NCI-H2227 (cell line): ENCODE measurements around the gene STXBP5L.
"Not testable (repeated sequence)": the region's sequence is repeated elsewhere in the genome, so short reads cannot be mapped to it uniquely, and the experiment has no call there.

Experiments used
- DNase-seq: peaks from one replicate; lab custom pipeline; 2025; ENCODE audit not compliant: unreplicated experiment; lab: John Stamatoyannopoulos, UW

Gene STXBP5L

DNA sequence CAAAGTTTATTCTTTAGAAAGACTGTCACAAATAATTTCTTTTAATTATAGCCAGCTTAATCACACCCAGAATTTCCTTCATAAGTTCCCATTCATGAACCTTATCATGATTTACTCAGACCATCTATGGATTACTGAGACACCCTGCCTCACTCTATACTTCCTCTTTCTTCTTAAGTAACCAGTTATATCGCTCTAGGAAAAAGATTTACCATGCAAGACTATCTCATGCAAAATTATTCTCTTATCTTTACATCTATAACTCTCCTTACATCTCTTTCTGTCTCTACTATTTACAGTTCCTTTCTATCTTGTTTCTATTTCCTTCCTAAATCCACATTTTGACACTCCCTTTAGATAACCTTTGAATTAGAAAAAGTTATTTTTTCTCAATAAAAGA lies 321.0 kb downstream of the STXBP5L start:
- DNase-seq: no peak

DNA sequence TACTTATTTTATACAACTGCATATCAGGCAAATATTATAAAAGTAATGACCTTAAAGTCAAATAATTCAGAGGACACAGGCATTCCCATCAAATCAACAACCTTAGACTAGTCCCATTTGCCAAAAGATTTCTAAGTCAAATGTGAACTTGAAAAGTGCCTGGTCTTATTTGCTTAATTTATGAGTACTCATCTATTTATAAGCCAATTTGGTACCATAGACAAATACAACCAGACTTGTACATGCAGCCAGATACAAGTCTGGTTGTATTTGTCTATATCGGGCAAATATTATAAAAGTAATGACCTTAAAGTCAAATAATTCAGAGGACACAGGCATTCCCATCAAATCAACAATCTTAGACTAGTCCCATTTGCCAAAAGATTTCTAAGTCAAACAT lies 322.2 kb downstream of the STXBP5L start:
- not testable (repeated sequence) for DNase-seq

DNA sequence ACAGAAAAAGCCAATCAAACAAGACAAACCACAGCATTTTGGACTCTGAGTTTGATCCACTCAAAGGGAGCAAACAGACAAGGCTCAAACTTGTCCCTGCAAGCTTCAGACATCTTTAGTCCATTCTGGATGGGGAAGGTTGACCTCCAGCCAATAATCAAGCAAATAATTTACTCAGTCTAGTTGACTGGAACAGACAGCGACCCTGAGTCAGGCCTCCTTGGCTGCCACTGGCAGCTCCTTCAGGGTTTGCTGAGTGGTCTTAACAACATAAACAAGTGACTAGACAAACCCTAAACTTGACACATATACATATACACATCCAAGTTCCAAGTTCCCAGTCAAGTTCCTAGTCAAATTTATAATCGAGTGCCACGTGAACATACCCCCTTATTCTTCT lies 323.9 kb downstream of the STXBP5L start:
- DNase-seq: no peak

DNA sequence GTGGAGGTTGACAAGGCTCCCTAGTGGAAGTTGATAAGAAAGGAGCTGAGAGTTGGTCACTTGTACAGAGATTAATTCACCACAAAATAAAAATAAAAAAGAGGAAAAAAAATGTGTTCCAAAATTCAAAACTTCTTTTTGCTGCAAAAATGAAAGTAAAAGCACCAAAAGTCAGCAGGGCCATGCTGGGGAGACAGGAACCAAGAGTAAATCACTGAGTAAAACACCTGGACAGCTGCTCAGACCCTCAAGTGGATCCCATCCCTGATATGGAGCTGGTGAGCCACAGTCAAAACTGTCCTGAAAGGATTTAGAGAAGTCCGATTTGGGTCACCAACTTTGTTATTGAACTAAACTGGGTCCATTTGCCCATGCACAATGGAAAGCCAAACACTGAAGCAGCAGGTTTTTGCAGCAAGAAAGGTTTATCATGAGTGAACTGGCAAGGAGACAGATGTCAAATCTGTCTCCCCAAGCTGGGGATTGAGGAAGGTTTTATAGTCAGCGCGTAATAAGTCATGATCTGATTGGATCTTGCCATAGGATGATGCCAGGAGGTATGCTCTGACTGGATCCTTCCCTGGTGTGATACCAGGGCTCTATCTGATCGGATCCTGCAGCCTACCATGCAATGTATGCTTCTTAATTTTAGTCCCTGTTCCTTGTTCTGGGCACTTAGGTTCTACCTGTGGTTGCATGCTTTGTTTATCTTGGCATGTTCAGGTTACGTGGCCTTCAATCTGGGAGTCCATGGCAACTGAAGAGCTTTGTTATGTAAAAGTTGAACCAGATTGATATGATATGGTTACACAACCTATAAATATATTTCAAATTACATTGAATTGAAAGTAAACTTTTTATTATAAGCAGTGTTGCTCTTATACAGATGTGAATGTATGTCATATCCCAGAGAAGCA lies 324.6 kb downstream of the STXBP5L start:
- DNase-seq: no peak

DNA sequence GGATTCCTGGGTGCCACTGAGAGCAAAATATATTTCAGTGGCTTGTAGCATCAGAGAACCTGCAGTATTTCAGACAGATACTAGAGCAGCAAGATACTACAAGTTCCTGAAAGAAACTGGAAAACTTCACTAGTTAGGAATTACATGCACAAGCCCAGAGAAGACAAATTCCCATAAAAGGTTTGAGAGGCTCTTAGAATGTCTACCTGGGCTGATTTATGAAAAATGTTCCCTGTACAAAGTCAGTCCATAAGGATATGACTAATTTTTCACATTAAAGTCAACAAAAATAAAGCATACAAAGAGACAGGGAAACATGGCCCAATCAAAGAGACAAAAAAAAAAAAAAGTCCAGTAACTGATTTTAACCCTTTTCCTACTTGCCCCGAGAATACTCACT lies 335.2 kb downstream of the STXBP5L start:
- DNase-seq: no peak

DNA sequence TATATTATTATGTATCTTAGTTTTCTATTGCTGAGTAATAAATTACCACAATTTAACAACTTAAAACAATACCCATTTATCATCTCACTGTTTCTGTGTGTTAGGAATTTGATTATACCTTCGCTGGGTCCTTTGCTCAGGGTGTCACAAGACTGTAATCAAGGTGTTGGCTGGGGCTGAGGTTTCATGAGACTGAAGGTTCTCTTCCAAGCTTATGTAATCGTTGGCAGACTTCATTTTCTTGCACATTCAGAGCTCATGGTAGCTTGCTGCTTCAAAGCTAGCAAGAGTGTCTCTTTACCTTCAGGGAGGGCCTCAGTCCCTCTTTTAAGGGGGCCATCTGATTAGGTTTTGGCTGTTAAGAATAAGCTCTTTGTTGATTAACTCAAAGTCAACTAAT lies 344.7 kb downstream of the STXBP5L start:
- DNase-seq: no peak

DNA sequence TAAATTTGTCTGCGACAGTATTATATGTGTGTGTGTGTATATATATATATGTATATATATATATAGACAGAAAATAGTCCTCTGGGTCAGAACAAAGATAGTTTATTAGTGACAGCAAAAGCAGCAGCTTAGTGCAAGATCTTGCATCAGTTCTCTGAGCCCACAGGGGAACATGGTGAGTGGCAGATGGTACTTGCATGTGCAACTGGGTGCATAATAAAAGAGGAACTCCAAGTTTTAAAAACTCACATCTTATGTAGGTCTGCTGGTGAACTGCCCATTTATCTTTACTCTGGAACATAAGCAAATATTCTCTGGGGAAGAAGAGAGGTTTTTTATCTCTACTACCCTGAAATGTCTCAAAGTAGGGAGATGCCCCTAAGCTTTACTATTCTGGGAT lies 361.4 kb downstream of the STXBP5L start:
- no peak for DNase-seq

DNA sequence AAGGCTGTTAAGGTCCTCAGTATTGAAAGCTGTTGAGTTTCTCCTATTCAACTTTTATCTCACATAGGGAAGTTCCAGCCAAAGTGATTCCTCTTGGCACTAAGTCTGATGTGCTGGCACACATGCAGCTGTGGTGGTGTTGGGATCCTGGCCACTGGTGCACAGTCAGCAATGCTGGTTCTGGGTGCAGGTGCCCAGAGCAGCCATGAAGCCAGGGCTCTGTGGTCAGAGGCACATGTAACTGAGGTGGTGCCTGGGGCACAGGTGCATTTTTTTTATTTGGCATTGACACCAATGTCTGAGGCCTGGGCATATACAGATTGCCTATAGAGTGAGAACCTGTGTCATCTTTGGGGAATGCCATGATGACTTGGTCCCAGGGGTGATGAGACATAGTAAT lies 366.4 kb downstream of the STXBP5L start:
- DNase-seq: no peak

DNA sequence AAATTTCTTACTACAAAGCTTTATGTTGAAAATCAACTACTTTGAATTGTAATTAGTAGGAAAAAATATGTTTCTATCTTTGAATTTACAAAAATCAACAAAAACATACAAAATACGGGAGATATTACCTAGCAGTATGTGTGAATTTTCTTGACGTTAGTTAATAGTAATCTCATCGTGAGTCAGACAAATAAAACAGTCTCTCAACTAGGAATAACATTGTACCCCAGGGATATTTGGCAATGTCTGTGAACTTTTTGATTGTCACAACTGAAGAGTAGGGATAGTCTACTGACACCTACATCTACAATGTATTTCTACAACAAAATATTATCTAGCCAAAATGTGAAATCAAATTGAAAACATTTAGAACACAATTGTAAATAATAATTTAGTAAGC lies 387.4 kb downstream of the STXBP5L start:
- DNase-seq: no peak

DNA sequence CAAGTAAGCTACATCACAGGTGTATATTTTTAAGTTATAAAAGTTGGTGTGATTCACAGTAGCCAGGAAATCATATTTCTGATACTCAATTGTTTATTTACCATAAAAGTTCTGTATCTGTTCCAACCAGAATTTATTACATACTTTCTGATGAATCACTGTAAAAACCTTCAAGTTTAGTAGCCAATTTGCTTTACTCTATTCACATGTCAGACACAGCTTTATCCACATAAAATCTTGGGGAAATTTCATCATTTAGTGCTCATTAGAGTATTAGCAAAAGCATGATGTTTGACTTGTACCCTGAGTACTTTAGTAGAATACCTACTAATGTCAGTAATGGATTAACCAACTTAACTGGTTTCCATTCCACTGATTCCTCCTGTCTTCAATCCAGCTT lies 388.0 kb downstream of the STXBP5L start:
- no peak for DNase-seq

DNA sequence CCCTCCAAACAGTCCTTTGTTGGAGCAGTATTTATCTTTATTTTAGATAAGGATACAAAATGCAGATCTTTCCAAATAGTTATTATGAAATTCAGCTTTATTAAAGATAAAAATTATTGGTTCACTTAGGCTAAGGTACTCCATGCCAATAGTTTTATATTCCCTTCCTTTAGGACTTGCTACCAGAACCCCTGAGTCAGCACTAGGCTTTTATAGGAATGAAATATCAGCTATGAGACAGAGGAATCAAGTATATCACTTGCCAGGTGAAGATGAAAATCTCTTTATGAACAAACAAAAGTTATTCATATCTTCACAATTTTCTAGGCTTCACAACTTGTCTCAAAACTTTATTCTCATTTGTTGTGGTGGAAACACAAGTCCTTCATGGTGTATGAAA lies 416.3 kb downstream of the STXBP5L start:
- no peak for DNase-seq

DNA sequence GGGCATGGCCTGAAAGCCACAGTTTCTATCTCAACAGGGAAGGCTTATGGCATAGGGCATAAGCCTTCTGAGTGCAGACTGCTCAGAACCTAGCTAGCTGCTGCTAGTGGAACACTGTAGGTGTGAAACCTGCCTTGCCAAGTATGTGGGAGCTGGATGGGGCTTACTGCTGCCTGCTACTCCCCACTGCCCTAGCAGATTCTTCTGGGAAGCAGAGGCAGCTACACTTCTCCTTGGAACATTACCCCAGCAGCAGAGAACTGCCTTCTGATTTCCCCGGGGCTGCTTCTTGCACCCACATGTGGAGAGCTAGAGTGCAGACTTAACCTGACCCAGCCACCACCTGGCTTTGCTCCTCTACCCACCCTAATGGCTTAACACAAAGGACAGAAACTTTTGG lies 422.1 kb downstream of the STXBP5L start:
- DNase-seq: no peak

DNA sequence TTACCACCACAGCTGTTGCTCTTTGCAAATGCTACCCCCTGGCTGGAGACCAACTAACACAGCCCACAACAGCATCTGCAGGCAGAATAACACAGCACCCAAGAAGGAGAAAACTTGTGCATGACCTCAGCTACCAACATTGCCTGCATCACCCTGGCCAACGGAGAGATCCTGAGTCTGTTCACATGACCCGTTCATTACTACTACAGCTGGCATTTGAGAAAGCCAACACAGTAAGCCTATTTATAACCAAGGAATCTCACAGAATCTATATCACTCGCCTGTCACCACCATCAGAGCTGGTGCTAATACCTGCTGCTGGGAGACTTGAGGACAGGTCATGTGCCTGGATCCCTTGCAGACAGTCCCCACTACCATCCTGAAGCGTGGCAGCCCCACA lies 422.6 kb downstream of the STXBP5L start:
- DNase-seq: no peak

DNA sequence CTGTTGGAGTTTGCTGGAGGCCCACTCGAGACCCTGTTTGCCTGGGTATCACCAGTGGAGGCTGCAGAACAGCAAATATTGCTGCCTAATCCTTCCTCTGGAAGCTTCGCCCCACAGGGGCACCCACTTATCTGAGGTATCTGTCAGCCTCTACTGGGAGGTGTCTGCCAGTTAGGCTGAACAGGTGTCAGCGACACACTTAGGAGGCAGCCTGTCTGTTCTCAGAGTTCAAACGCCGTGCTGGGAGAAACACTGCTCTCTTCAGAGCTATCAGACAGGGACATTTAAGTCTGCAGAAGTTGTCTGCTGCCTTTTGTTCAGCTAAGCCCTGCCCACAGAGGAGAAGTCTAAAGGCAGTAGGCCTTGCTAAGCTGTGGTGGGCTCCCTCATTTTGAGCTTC lies 448.0 kb downstream of the STXBP5L start:
- not testable (repeated sequence) for DNase-seq

DNA sequence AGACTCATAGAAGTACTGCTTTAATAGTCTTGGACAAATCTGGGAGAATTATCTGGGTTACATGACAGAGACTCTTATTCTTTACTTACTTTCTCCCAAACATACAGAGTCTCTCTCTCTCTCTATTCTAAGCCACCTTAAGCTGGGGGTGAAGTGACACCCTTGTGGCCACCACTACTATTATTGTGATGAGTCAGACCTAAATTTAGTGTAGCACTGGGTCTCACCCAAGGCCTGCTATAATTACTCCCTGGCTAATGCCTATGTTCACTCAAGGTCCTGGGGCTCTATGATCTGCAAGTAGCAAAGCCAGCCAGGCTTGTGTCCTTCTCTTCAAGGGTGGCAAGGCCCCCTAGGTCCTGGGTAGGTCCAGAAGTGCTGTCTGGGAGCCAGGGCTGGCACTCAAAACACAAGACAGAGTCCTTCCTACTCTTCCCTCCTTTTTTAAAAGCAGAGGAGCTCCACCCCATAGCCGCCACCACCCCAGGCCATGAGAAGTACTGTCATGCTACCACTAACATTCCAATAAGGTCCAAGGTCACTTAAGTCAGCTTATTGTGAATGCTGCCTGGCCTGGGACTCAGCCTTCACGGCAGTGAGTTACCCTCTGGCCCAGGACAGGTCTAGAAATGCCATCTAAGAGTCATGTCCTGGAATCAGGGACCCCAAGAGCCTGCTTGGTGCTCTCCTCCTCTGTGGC lies 454.2 kb downstream of the STXBP5L start:
- DNase-seq: no peak

DNA sequence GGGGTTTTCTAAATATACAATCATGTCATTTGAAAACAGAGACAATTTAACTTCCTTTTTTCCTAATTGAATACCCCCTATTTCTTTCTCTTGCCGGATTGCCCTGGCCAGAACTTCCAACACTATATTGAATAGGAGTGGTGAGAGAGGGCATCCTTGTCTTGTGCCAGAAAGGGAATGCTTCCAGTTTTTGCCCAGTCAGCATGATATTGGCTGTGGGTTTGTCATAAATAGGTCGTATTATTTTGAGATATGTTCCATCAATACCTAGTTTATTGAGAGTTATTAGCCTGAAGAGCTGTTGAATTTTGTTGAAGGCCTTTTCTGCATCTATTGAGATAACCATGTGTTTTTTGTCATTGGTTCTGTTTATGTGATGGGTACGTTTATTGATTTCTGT lies 480.3 kb downstream of the STXBP5L start:
- DNase-seq: not testable (repeated sequence)

DNA sequence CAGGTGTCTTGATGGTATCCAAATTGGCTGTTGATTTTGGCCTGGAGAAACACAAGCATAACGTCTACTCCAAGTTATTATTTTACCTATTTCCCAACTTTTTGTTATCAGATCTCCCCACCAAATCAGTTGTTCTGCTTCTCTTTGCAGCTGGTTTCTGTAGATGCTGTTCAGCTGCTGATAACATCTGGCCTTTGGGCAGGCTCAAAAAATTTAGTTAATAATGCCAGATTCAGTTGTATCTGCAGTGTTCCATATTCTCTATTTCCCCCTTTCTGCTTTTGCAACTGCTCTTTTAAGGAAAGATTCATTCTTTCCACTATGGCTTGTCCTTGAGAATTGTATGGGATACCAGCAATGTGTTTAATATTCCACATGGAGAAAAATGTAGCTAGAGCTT lies 488.0 kb downstream of the STXBP5L start:
- DNase-seq: not testable (repeated sequence)

DNA sequence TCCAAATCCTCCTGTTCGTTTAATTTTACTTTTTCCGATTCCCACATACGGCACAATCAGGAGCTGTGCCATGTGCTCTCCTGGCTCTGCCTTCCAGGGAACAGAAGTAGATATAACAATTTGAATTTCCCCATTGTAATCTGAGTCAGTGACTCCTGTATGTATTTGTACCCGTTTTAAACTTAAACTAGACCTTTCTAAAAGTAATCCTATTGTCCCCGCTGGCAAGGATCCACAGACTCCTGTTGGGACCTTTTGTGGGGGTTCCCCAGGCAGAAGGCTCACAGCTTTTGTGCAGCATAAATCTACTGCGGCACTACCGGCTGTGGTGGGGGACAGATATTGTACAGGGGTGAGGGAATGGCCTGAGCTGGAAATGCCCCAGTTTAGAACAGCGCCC lies 490.0 kb downstream of the STXBP5L start:
- not testable (repeated sequence) for DNase-seq

DNA sequence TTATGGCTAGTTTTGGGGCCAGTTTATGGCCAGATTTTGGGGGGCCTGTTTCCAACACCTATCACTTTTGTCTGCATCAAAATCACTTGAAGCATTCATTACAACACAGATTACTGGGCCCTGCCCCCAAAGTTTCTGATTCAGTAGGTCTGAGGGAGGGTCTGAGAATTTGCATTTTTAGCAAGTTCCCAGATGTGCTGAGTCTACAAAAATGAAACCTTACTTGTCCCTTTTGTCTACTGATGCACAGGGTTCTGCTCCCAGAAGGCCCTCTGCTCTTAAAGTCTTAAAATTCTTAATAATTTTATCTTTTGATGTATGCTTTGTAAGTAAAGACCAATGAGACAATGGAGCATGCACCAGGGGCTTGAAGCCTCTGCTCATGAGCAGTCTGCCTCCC lies 491.8 kb downstream of the STXBP5L start:
- DNase-seq: no peak

DNA sequence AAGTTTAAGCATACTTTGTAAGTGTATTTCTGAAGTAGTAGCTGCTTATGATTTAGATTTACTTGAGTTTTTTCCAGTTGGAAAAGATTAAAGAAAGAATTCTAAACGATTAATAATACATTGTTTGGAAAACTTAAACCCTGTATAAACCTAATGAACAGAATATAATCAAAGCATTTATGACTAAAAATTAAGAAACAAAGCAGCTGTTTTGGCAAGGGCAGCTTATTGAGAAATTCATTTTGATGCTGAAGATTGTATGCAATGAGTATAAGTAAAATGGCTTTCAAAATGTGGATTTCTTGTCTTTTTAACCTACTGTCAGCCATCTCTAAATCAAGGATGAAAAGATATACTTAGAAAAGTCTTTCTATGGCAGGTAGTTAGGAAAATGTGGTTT lies 497.6 kb downstream of the STXBP5L start:
- no peak for DNase-seq

DNA sequence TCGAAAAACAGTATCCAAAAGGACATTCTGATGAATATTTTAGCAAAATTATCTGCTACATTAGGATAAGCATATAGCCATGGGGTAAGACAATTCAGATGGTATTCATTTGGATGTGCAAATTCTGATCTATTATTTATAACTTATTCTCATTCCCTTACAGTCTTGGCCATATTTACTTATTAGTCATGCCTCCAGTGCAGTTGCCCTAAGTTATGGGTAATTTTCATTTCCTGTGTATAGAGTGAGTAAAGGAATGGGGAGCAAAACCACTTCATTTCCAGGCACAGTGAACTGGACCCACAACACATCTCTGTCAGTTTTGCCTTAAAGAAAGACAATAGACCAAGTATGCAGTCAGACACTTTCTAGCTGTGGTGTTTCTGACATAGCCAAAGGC lies 503.5 kb downstream of the STXBP5L start:
- DNase-seq: no peak

DNA sequence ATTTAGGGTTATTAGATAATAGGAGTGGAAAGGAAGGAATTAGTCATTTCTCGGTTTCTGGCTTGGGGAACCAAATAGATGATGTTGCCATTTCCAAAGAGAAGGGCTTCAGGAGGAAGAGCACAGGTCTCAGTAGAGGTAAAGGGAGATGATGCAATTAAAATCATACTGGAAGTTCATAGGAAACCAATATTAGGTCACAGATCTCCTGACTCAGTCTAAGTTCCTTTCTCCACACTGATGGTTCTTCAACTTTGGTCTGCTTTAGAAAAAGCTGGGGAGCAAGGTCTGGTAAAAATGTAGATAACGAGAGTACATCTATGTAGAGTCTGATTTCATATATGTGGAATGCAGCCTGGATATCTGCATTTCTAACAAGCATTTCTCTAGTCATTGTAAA lies 506.9 kb downstream of the STXBP5L start:
- no peak for DNase-seq
